HG02623 (cell line): ENCODE data around the gene PIAS1.

ENCODE experiments used
- ATAC-seq: cut with Tn5 transposase; IDR thresholded peaks from one replicate; pipeline ENCODE4 v1.9.1; 2021; ENCODE audit warnings: moderate library complexity; ENCODE audit not compliant: unreplicated experiment

The PIAS1 gene

GRCh38 chr15:68062214-68062613 lies 8.1 kb downstream of the PIAS1 start:
- no peak for ATAC-seq

GRCh38 chr15:68062946-68063465 lies 8.9 kb downstream of the PIAS1 start:
- no peak for ATAC-seq

GRCh38 chr15:68063606-68064005 lies 9.5 kb downstream of the PIAS1 start:
- ATAC-seq, result no peak

- ATAC-seq, result no peak
Observed at GRCh38 chr15:68073576-68074288, 19.6 kb downstream of the PIAS1 start.

- ATAC-seq, result no peak
Observed at GRCh38 chr15:68075764-68076385, 21.8 kb downstream of the PIAS1 start.

- no peak for ATAC-seq
Observed at GRCh38 chr15:68078365-68078764, 24.2 kb downstream of the PIAS1 start.

GRCh38 chr15:68080334-68080733 lies 26.2 kb downstream of the PIAS1 start:
- no peak for ATAC-seq

- no peak for ATAC-seq
Observed at GRCh38 chr15:68080783-68081182, 26.7 kb downstream of the PIAS1 start.

GRCh38 chr15:68081869-68082505 lies 27.9 kb downstream of the PIAS1 start:
- ATAC-seq, result no peak

GRCh38 chr15:68082735-68083134 lies 28.6 kb downstream of the PIAS1 start:
- ATAC-seq, result no peak

- ATAC-seq, result no peak
Observed at GRCh38 chr15:68083463-68083862, 29.3 kb downstream of the PIAS1 start.

- no peak for ATAC-seq
Observed at GRCh38 chr15:68085052-68085451, 30.9 kb downstream of the PIAS1 start.

- no peak for ATAC-seq
Observed at GRCh38 chr15:68091743-68092142, 37.6 kb downstream of the PIAS1 start.

GRCh38 chr15:68096099-68096498 lies 42.0 kb downstream of the PIAS1 start:
- ATAC-seq, result no peak

- no peak for ATAC-seq
Observed at GRCh38 chr15:68097029-68097428, 42.9 kb downstream of the PIAS1 start.

GRCh38 chr15:68098465-68098864 lies 44.4 kb downstream of the PIAS1 start:
- ATAC-seq, result no peak

GRCh38 chr15:68100194-68100593 lies 46.1 kb downstream of the PIAS1 start:
- no peak for ATAC-seq

- ATAC-seq, result no peak
Observed at GRCh38 chr15:68103603-68104002, 49.5 kb downstream of the PIAS1 start.

- no peak for ATAC-seq
Observed at GRCh38 chr15:68106656-68107055, 52.5 kb downstream of the PIAS1 start.

- no peak for ATAC-seq
Observed at GRCh38 chr15:68107142-68107541, 53.0 kb downstream of the PIAS1 start.

- no peak for ATAC-seq
Observed at GRCh38 chr15:68112706-68113105, 58.6 kb downstream of the PIAS1 start.

GRCh38 chr15:68113273-68113672 lies 59.2 kb downstream of the PIAS1 start:
- no peak for ATAC-seq
